ENCODE measurements around the gene SPATA24.

SPATA24 gene

GRCh38 chr5:139401546-139401945, 2.3 kb downstream of the SPATA24 start:
- TF ChIP-seq EZH2phosphoT487 (conservative IDR thresholded peaks at IDR 0.05; ENCODE audit: low read length) (no peak), CTCF (IDR thresholded peaks at IDR 0.05; ENCODE audit: insufficient read depth, low read length, poor library complexity, severe bottlenecking) (no peak)

GRCh38 chr5:139399501-139400121, 4.3 kb downstream of the SPATA24 start:
- Histone ChIP-seq H2AFZ (ENCODE audit: low read depth, low read length, severe bottlenecking) (no peak overlapping the region), H3K27me3 (ENCODE audit: low read length) (no peaks in the 10 kb centered on the region), H3F3A (ENCODE audit: insufficient read depth) (peaks cover 10% of the 10 kb centered on the region), H3K4me3 (ENCODE audit: insufficient read depth, low read length, poor library complexity, severe bottlenecking) (no peak overlapping the region), H3K9me2 (replicated peaks; ENCODE audit: insufficient read depth, low read length) (no peaks in the 10 kb centered on the region), H3K27ac (ENCODE audit: low read depth, low read length) (no peak overlapping the region), H3K79me2 (ENCODE audit: insufficient read depth, low read length) (no peaks in the 10 kb centered on the region), H3K9me3 (ENCODE audit: insufficient read depth, low read length) (no peaks in the 10 kb centered on the region), H3K36me3 (ENCODE audit: low read length) (no peaks in the 10 kb centered on the region), H3K9ac (ENCODE audit: low read length) (no peak overlapping the region), H3K4me2 (ENCODE audit: low read depth, low read length, poor library complexity, severe bottlenecking) (no peak overlapping the region), H4K20me1 (ENCODE audit: low read depth, low read length) (no peaks in the 10 kb centered on the region)
- no peak for TF ChIP-seq EZH2phosphoT487 (conservative IDR thresholded peaks at IDR 0.05; ENCODE audit: low read length)
- no peak for TF ChIP-seq CTCF (IDR thresholded peaks at IDR 0.05; ENCODE audit: insufficient read depth, low read length, poor library complexity, severe bottlenecking)

More at GRCh38 chr5:139401546-139401945, 2.3 kb downstream of the SPATA24 start:
- peaks cover 6% of the 10 kb centered on the region for H3F3A ChIP-seq (ENCODE audit: insufficient read depth)
- no peak overlapping the region for H3K4me3 ChIP-seq (ENCODE audit: insufficient read depth, low read length, poor library complexity, severe bottlenecking)
- H3K9me2 ChIP-seq (replicated peaks; ENCODE audit: insufficient read depth, low read length): no peaks in the 10 kb centered on the region
- no peaks in the 10 kb centered on the region for H3K36me3 ChIP-seq (ENCODE audit: low read length)
- no peaks in the 10 kb centered on the region for H3K27me3 ChIP-seq (ENCODE audit: low read length)
- no peak overlapping the region for H3K4me2 ChIP-seq (ENCODE audit: low read depth, low read length, poor library complexity, severe bottlenecking)
- H3K27ac ChIP-seq (ENCODE audit: low read depth, low read length): no peak overlapping the region
- no peak overlapping the region for H3K9ac ChIP-seq (ENCODE audit: low read length)
- no peaks in the 10 kb centered on the region for H3K79me2 ChIP-seq (ENCODE audit: insufficient read depth, low read length)
- no peaks in the 10 kb centered on the region for H4K20me1 ChIP-seq (ENCODE audit: low read depth, low read length)
- H2AFZ ChIP-seq (ENCODE audit: low read depth, low read length, severe bottlenecking): no peak overlapping the region
- no peaks in the 10 kb centered on the region for H3K9me3 ChIP-seq (ENCODE audit: insufficient read depth, low read length)

- peaks cover 12% of the 10 kb centered on the region; the same call in 1 of the 2 replicates for H3K79me2 ChIP-seq (ENCODE audit: insufficient read depth, low read length)
- no peaks in the 10 kb centered on the region for H3K27me3 ChIP-seq (ENCODE audit: low read length)
- H3F3A ChIP-seq (ENCODE audit: insufficient read depth): 0 out of 2 replicates have a peak, but pooled peaks cover 5% of the 10 kb centered on the region
- H3K27ac ChIP-seq (ENCODE audit: low read depth, low read length): no peak overlapping the region
- no peak overlapping the region for H2AFZ ChIP-seq (ENCODE audit: low read depth, low read length, severe bottlenecking)
- H3K4me3 ChIP-seq (ENCODE audit: insufficient read depth, low read length, poor library complexity, severe bottlenecking): no peak overlapping the region
- no peaks in the 10 kb centered on the region for H4K20me1 ChIP-seq (ENCODE audit: low read depth, low read length)
- H3K36me3 ChIP-seq (ENCODE audit: low read length): no peaks in the 10 kb centered on the region
- H3K4me2 ChIP-seq (ENCODE audit: low read depth, low read length, poor library complexity, severe bottlenecking): no peak overlapping the region
- H3K9ac ChIP-seq (ENCODE audit: low read length): no peak overlapping the region
- TF ChIP-seq CTCF (IDR thresholded peaks at IDR 0.05; ENCODE audit: insufficient read depth, low read length, poor library complexity, severe bottlenecking) (no peak), EZH2phosphoT487 (conservative IDR thresholded peaks at IDR 0.05; ENCODE audit: low read length) (no peak)
- H3K9me2 ChIP-seq (replicated peaks; ENCODE audit: insufficient read depth, low read length): no peaks in the 10 kb centered on the region
- H3K9me3 ChIP-seq (ENCODE audit: insufficient read depth, low read length): no peaks in the 10 kb centered on the region
Measured at GRCh38 chr5:139397921-139398320, 6.0 kb downstream of the SPATA24 start.
